ENCODE results near the gene USP35.

The USP35 gene

GRCh38 chr11:78234006-78234405 is 45.3 kb downstream of the USP35 start:
- no peak for TF ChIP-seq CTCF (conservative IDR thresholded peaks at IDR 0.05)
- H3K27ac ChIP-seq, result no peak overlapping the region

- H3K27ac ChIP-seq, result no peak overlapping the region
- no peak for TF ChIP-seq CTCF (conservative IDR thresholded peaks at IDR 0.05)
Observed at GRCh38 chr11:78237293-78238046, 48.8 kb downstream of the USP35 start.

GRCh38 chr11:78239781-78240180 is 51.1 kb downstream of the USP35 start:
- H3K27ac ChIP-seq, result no peak overlapping the region
- no peak for TF ChIP-seq CTCF (conservative IDR thresholded peaks at IDR 0.05)

GRCh38 chr11:78241475-78241874 is 52.8 kb downstream of the USP35 start:
- H3K27ac ChIP-seq, result no peak overlapping the region
- TF ChIP-seq CTCF (conservative IDR thresholded peaks at IDR 0.05), result no peak

GRCh38 chr11:78244080-78244479 is 55.4 kb downstream of the USP35 start:
- TF ChIP-seq CTCF (conservative IDR thresholded peaks at IDR 0.05), result no peak
- no peak overlapping the region for H3K27ac ChIP-seq

- H3K27ac ChIP-seq, result no peak overlapping the region
- no peak for TF ChIP-seq CTCF (conservative IDR thresholded peaks at IDR 0.05)
Observed at GRCh38 chr11:78244546-78245255, 56.0 kb downstream of the USP35 start.

GRCh38 chr11:78248191-78248590 is 59.5 kb downstream of the USP35 start:
- no peak overlapping the region for H3K27ac ChIP-seq
- no peak for TF ChIP-seq CTCF (conservative IDR thresholded peaks at IDR 0.05)

All from VCaP (cell line).